ENCODE measurements around the gene SLC30A4. TPM values are rescaled to one million over a fixed set of nuclear protein-coding genes. Genes with fewer than 3 reads are reported as not detected.

Gene SLC30A4
- total and polyA plus RNA-seq, 2 of the 8 experiments (the other 6 are each of a cell fraction or from before 2014, with no cell fraction given) = under 0.01 to 0.07 TPM

- H4K91ac ChIP-seq (replicated peaks; ENCODE audit: insufficient read length, low read length) = no peak overlapping the region
- H3K23me2 ChIP-seq (ENCODE audit: low read depth, low read length) = no peaks in the 10 kb centered on the region
- no peak overlapping the region for H3K9ac ChIP-seq (replicated peaks in 1 of 4; ENCODE audit: extremely low read depth in 1 of 4, low read depth in 3 of 4, low read length in 3 of 4)
- H4K5ac ChIP-seq (ENCODE audit: insufficient read length, low read depth, low read length) = no peak overlapping the region
- no peak overlapping the region for H2BK120ac ChIP-seq (replicated peaks; ENCODE audit: low read depth, low read length)
- FAIRE-seq (no peak), DNase-seq (ENCODE audit: low read depth in 1 of 2, low spot score in 2 of 2) (no peak)
- no peak overlapping the region for H2BK5ac ChIP-seq (ENCODE audit: low read depth, low read length)
- H2BK15ac ChIP-seq (ENCODE audit: low read length) = no peak overlapping the region
- H4K20me1 ChIP-seq (replicated peaks in 1 of 2; ENCODE audit: control insufficient read depth in 1 of 2, insufficient read depth in 2 of 2, low read length in 2 of 2) = no peaks in the 10 kb centered on the region
- CTCF ChIA-PET (ENCODE audit: partially characterized antibody) = interaction anchor here (1.0 to 1.7 kb wide), 2 partner anchors 21 to 24 kb away, joined by 3 to 5 read pairs; no protein-coding TSS in a partner anchor
- no peaks in the 10 kb centered on the region for H3K9me3 ChIP-seq (ENCODE audit: insufficient read depth in 2 of 2, low read depth in 1 of 2, low read length in 1 of 2)
- H3K4me3 ChIP-seq (ENCODE audit: extremely low read depth in 1 of 4, insufficient read depth in 2 of 4, low read depth in 3 of 4, low read length in 4 of 4) = no peak overlapping the region
- H2AFZ ChIP-seq (ENCODE audit: low read length) = no peak overlapping the region
- no peak overlapping the region for H3K4ac ChIP-seq (replicated peaks; ENCODE audit: insufficient read length, low read depth, low read length)
- no peak overlapping the region for H2BK20ac ChIP-seq (ENCODE audit: low read length)
- H4K8ac ChIP-seq (ENCODE audit: extremely low read depth, insufficient read depth, low read length) = no peak overlapping the region
- H3K4me2 ChIP-seq (ENCODE audit: insufficient read depth in 1 of 2, low read depth in 2 of 2, low read length in 2 of 2) = no peak overlapping the region
- H2BK12ac ChIP-seq (ENCODE audit: low read depth, low read length) = no peak overlapping the region
- H3K56ac ChIP-seq (replicated peaks; ENCODE audit: insufficient read length, low read depth, low read length) = no peak overlapping the region
- H3K36me3 ChIP-seq (ENCODE audit: control insufficient read depth in 2 of 4, insufficient read depth in 4 of 4, low read length in 3 of 4) = no peaks in the 10 kb centered on the region
- POLR2A ChIA-PET (ENCODE audit: partially characterized antibody) = no interaction called here
- H3K18ac ChIP-seq (ENCODE audit: extremely low read depth, low read length) = no peak overlapping the region
- no peaks in the 10 kb centered on the region for H3K79me1 ChIP-seq (ENCODE audit: low read depth, low read length)
- 92% methylated on average over 9 of the region's 9 CpGs; no CpG with 5 or more reads in 1 of the 2 experiments for WGBS, 2 experiments (ENCODE audit: extremely low coverage in 1 of 2, insufficient coverage in 1 of 2, insufficient read length in 1 of 2, insufficient replicate concordance in 2 of 2, low coverage in 1 of 2, low lambda C conversion rate in 2 of 2, missing lambda C conversion rate in 1 of 2)
- no peak overlapping the region for H3K23ac ChIP-seq (ENCODE audit: insufficient read length)
- H3K4me1 ChIP-seq (replicated peaks in 1 of 4; ENCODE audit: control insufficient read depth in 3 of 4, insufficient read depth in 4 of 4, low read length in 3 of 4) = no peaks in the 10 kb centered on the region
- no peak overlapping the region for H2AK5ac ChIP-seq (ENCODE audit: low read depth, low read length)
- H3K14ac ChIP-seq (ENCODE audit: insufficient read length) = no peak overlapping the region
- H3K27me3 ChIP-seq (replicated peaks in 1 of 4; ENCODE audit: control insufficient read depth in 3 of 4, extremely low read depth in 1 of 4, insufficient read depth in 3 of 4, low read length in 3 of 4) = no peaks in the 10 kb centered on the region
- H3K27ac ChIP-seq (ENCODE audit: low read depth, low read length) = no peak overlapping the region
- no peaks in the 10 kb centered on the region for H3K79me2 ChIP-seq (ENCODE audit: control insufficient read depth in 1 of 2, insufficient read depth in 2 of 2, low read length in 2 of 2)
- TF ChIP-seq GABPA (IDR thresholded peaks at IDR 0.05; ENCODE audit: borderline replicate concordance, insufficient read depth, low read length) (no peak), ATF2 (IDR thresholded peaks at IDR 0.05; ENCODE audit: low read length) (no peak), TEAD4 (IDR thresholded peaks at IDR 0.05; ENCODE audit: low read depth, low read length) (no peak), SP1 (IDR thresholded peaks at IDR 0.05; ENCODE audit: low read depth, low read length) (no peak), CBX8 (IDR thresholded peaks at IDR 0.05; ENCODE audit: borderline replicate concordance, low read depth, low read length) (no peak), JUN (IDR thresholded peaks at IDR 0.05; ENCODE audit: low read depth, low read length) (no peak), CHD2 (IDR thresholded peaks at IDR 0.05; ENCODE audit: low read length) (no peak), SIN3A (conservative IDR thresholded peaks at IDR 0.05 in 1 of 2, IDR thresholded peaks at IDR 0.05 in 1 of 2; ENCODE audit: low read depth in 1 of 2, low read length in 2 of 2) (no peak), SP2 (IDR thresholded peaks at IDR 0.05; ENCODE audit: low read length) (no peak), RFX5 (IDR thresholded peaks at IDR 0.05; ENCODE audit: borderline replicate concordance, low read depth, low read length) (no peak), EP300 (IDR thresholded peaks at IDR 0.05; ENCODE audit: borderline replicate concordance in 1 of 2, low read depth in 2 of 2, low read length in 2 of 2) (no peak), RBBP5 (IDR thresholded peaks at IDR 0.05; ENCODE audit: borderline replicate concordance, low read depth, low read length) (no peak)
These were observed 27.1 kb upstream of the SLC30A4 start for GRCh38 chr15:45549541-45550220.

All from H1 (cell line).